H1 (cell line): ENCODE results near the gene RBM4B.

Experiments used
- POLR2A ChIP-seq, 2 experiments: IDR thresholded peaks; 1 replicate in 1 of 2; 2 replicates in 1 of 2; pipeline ENCODE4 v1.6.1; 2011; ENCODE audit warnings: low read depth in 2 of 2, low read length in 2 of 2, mild to moderate bottlenecking in 2 of 2; ENCODE audit errors: control extremely low read depth in 1 of 2
- TF ChIP-seq, protein P1 (sequence below), 3 experiments: IDR thresholded peaks; 1 replicate in 2 of 3; 2 replicates in 1 of 3; pipeline versions ENCODE4 v1.5.1 to v1.6.1; 2011; ENCODE audit warnings: low read length in 3 of 3, mild to moderate bottlenecking in 3 of 3, inconsistent platforms in 2 of 3, low read depth in 1 of 3, moderate library complexity in 1 of 3; ENCODE audit not compliant: insufficient read depth in 1 of 3; ENCODE audit errors: control extremely low read depth in 1 of 3

DNA sequence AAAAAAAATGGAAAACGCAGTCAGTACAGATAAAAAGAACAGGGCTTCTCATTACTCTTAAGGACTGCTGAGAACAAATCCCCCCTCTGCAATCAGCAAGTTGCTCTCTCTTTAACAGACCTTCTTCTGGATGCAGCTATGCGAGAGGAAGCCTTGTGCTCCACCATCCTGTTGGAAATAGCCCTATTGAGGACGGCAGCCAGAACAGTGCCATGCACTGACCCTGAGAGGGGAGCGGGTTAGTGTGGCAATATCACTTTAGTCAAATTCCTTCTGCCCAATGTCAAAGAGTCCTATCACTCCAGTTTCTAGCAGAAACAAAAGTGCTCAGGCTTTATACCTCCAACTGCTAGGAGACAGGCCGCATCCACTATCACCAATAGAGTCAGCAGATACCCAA lies 6.9 kb downstream of the RBM4B start:
- 0 out of 3 replicates have a peak, but pooled peaks of 1 of the 2 experiments have one; percentile 20 for TF ChIP-seq POLR2A (IDR thresholded peaks at IDR 0.05; ENCODE audit: control extremely low read depth in 1 of 2, low read depth in 2 of 2, low read length in 2 of 2)
- TF ChIP-seq, protein P1, sequence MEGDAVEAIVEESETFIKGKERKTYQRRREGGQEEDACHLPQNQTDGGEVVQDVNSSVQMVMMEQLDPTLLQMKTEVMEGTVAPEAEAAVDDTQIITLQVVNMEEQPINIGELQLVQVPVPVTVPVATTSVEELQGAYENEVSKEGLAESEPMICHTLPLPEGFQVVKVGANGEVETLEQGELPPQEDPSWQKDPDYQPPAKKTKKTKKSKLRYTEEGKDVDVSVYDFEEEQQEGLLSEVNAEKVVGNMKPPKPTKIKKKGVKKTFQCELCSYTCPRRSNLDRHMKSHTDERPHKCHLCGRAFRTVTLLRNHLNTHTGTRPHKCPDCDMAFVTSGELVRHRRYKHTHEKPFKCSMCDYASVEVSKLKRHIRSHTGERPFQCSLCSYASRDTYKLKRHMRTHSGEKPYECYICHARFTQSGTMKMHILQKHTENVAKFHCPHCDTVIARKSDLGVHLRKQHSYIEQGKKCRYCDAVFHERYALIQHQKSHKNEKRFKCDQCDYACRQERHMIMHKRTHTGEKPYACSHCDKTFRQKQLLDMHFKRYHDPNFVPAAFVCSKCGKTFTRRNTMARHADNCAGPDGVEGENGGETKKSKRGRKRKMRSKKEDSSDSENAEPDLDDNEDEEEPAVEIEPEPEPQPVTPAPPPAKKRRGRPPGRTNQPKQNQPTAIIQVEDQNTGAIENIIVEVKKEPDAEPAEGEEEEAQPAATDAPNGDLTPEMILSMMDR (IDR thresholded peaks at IDR 0.05; ENCODE audit: control extremely low read depth in 1 of 3, insufficient read depth in 1 of 3, low read depth in 1 of 3, low read length in 3 of 3), result no peak
